Activated naive CD4-positive, alpha-beta T cell (primary cell): ENCODE data around the gene NPL.

Experiments used
- DNase-seq, 4 experiments: peaks; one replicate each; lab custom pipeline; 2025; lab: John Stamatoyannopoulos, UW

Gene NPL

DNA sequence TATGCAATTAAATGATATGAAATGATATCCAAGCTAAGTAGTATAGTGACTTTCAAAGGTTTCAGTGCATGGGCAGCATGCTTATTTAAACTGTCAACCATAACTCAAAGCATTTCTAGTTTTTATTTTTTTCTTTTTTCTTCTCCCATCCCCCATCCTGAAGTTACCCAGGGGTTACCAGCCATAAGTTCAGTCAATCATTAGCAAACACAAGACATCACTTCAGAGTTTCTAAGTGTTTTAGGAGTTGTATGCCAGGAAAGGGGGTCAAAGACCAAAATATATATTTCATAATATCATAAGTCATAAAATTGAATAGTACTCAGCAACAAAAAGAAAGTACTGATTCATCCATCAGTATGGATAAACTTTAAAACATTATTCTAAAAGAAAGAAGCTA lies 78.3 kb downstream of the NPL start:
- DNase-seq, result no peak

DNA sequence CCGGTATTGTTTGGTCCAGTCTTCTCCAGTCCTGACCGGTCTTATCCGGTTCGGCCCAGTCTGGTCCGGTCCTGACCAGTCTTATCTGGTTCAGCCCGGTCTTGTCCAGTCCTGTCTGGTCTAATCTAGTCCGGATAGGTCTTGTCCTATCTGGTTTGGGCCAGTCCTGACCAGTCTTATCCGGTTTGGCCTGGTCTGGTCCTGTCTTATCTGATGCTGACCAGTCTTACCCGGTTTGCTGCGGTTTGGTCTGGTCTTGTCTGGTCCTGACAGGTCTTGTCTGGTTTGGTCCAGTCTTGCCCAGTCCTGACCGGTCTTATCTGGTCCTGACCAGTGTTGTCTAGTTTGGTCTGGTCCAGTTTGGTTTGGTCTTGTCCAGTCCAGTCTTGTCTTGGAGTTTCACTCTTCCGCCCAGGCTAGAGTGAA lies 79.7 kb downstream of the NPL start:
- DNase-seq, result no peak

DNA sequence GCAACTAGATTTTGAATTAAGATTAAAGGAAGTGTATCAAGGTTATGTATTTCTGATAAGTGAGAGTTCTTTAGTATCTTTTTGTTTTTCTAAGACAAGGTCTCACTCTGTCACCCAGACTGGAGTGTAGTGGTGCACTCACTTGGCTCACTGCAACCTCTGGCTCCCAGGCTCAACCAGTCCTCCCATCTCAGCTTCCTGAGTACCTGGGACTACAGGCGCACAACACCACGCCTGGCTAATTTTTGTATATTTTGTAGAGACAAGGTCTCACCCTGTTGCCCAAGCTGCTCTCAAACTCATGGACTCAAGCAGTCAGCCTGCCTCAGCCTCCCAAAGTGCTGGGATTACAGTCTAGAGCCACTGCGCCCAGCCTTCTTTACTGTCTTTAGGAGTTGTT lies 83.3 kb downstream of the NPL start:
- DNase-seq, result no peak

DNA sequence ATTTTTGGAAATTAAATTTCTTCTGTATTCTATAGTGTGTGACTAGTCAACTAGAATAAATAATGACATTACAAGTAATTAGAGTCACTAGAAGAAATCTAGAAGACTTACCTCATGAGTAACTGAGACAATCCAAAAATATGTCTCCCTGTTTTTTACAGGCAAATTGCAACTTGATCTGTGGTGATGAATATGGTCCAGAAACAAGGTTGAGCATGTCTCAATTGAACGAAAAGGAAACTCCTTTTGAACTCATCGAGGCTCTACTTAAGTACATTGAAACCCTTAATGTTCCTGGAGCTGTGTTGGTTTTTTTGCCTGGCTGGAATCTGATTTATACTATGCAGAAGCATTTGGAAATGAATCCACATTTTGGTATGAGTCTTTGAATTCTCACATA lies 86.3 kb downstream of the NPL start:
- DNase-seq, result no peak

DNA sequence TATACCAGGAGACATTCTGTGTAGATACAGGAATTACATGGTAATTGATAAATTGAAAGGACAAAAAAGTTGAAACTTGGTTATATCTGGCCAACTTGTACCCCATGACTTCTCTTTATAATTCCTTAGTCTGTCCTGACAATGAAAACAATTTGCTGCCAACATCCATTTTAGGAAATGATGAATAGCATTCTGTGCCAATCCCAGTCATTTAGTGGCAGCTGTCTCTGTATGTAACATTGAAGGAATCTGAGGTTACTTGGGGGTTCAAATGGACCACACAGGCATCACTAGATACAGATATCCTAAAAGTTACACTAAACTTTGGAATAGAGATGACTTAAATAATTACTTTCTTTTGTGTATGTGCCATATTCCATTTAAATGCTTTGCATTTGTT lies 87.8 kb downstream of the NPL start:
- DNase-seq, result no peak

DNA sequence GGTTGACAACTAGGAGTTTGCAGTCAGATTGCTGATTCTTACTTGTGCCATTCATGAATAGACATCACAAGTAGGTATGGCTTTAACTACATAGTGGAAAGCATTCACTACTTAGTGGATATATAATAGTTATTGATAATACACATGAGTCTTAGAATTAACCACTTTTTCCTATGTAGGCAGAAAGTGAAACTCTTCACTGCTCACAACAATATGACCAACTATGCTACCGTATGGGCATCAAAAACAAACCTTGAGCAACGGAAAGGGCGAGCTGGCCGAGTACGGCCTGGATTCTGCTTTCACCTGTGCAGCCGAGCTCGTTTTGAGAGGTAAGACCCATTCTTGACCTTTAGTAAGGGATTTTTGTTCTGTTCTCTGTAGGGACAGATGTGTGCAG lies 88.3 kb downstream of the NPL start:
- no peak for DNase-seq
